PFSK-1 (cell line): ENCODE results near the gene L3MBTL2.

Experiments used
- FOXP2 ChIP-seq: optimal IDR thresholded peaks from 2 replicates; pipeline ENCODE3; 2011; ENCODE audit warnings: borderline replicate concordance, control low read depth, inconsistent platforms; ENCODE audit not compliant: insufficient read depth; ENCODE audit errors: extremely low read length, extremely low read depth
- POLR2AphosphoS5 ChIP-seq: IDR thresholded peaks from 2 replicates; pipeline ENCODE4 v1.6.1; 2012; ENCODE audit warnings: low read depth, mild to moderate bottlenecking, control low read depth, low read length, moderate library complexity
- SIN3A ChIP-seq: IDR thresholded peaks from 2 replicates; pipeline ENCODE4 v1.6.1; 2012; ENCODE audit warnings: mild to moderate bottlenecking, low read length, moderate library complexity, borderline replicate concordance; ENCODE audit not compliant: insufficient read depth
- TAF1 ChIP-seq: IDR thresholded peaks from 2 replicates; pipeline ENCODE4 v1.6.1; 2012; ENCODE audit warnings: low read length, control low read depth, borderline replicate concordance; ENCODE audit not compliant: insufficient read depth
- TF ChIP-seq, protein P1 (sequence below), 2 experiments: IDR thresholded peaks; 2 replicates each; pipeline versions ENCODE4 v1.6.1 to v1.8.0; 2011 to 2012; ENCODE audit warnings: low read depth in 2 of 2, low read length in 2 of 2, control low read depth in 1 of 2, inconsistent platforms in 1 of 2, mild to moderate bottlenecking in 1 of 2, moderate library complexity in 1 of 2; ENCODE audit not compliant: insufficient read depth in 1 of 2

Gene L3MBTL2

DNA sequence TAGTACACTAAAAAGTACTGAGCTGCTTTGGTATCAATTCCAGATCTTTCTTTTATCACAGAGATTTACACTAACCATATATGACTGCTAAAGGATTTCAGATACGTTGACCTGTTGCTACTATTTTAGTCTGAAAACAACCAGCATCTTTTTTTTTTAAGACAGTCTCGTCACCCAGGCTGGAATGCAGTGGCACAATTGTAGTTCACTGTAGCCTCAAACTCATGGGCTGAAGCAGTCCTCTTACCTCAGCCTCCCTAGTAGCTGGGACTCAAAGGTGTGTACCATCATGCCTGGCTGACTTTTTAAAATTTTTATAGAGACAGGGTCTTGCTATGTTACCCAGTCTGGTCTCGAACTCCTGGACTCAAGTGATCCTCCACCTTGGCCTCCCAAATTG lies 24.2 kb upstream of the L3MBTL2 start:
- TF ChIP-seq SIN3A (no peak), FOXP2 (no peak), POLR2AphosphoS5 (no peak), TAF1 (no peak)
- TF ChIP-seq, protein P1, sequence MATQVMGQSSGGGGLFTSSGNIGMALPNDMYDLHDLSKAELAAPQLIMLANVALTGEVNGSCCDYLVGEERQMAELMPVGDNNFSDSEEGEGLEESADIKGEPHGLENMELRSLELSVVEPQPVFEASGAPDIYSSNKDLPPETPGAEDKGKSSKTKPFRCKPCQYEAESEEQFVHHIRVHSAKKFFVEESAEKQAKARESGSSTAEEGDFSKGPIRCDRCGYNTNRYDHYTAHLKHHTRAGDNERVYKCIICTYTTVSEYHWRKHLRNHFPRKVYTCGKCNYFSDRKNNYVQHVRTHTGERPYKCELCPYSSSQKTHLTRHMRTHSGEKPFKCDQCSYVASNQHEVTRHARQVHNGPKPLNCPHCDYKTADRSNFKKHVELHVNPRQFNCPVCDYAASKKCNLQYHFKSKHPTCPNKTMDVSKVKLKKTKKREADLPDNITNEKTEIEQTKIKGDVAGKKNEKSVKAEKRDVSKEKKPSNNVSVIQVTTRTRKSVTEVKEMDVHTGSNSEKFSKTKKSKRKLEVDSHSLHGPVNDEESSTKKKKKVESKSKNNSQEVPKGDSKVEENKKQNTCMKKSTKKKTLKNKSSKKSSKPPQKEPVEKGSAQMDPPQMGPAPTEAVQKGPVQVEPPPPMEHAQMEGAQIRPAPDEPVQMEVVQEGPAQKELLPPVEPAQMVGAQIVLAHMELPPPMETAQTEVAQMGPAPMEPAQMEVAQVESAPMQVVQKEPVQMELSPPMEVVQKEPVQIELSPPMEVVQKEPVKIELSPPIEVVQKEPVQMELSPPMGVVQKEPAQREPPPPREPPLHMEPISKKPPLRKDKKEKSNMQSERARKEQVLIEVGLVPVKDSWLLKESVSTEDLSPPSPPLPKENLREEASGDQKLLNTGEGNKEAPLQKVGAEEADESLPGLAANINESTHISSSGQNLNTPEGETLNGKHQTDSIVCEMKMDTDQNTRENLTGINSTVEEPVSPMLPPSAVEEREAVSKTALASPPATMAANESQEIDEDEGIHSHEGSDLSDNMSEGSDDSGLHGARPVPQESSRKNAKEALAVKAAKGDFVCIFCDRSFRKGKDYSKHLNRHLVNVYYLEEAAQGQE (IDR thresholded peaks at IDR 0.05; ENCODE audit: insufficient read depth in 1 of 2, low read depth in 2 of 2, low read length in 2 of 2): no peak

DNA sequence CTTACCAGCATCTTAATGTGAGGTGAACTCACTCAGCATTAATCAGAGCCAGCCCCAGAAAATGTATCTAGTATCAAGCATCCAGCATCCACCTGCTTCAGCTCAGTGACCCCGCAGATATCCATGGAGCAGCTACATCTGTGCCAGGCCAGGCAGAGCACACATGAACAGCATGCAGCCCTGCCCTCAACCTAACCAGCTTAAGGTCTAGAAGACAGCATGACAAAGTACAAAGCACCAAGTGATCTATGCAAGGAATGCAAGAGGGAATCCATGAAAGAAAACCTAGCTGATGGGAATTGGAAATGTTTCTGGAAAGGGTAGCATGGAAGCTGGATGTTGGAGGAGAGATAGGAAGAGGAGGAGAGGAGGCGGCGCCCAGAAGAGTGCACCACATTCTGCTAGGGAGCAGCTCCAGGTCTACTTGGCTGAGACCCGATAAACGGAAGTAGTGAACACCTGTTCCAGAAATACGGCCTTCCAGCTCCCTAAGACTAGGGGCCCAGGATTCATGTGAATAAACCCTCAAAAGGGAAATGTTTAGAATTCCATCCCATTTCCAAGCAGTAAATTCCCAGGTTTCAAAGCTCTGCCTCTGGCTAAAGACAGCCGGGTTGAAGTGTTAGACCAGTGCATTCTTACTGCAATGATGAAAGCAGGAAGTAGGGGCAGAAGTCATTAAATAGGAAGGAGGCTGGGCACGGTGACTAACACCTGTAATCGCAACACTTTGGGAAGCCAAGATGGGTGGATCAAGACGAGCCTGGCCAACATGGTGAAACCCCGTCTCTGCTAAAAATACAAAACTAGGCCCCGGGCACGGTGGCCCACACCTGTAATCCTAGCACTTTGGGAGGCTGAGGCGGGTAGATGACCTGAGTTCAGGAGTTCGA lies 23.5 kb upstream of the L3MBTL2 start:
- TF ChIP-seq SIN3A (no peak), FOXP2 (no peak), POLR2AphosphoS5 (no peak), TAF1 (no peak)
- TF ChIP-seq, protein P1 (IDR thresholded peaks at IDR 0.05; ENCODE audit: insufficient read depth in 1 of 2, low read depth in 2 of 2, low read length in 2 of 2): no peak

DNA sequence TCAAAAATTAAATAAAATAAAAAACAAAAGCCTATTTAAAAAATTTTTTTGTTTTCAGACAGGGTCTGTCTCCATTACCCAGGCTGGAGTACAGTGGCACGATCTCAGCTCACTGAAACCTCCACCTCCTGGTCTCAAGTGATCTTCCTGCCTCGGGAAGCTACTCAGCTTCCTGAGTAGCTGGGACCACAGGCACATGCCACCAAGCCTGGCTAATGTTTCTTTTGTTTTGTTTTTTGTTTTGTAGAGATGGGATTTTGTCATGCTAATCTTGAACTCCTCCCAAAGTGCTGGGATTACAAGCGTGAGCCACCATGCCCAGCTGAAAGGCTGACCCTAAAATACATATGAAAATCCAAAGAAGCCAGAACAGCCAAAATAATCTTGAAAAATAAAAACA lies 20.4 kb upstream of the L3MBTL2 start:
- no peak for TF ChIP-seq SIN3A
- TF ChIP-seq FOXP2: no peak
- no peak for TF ChIP-seq TAF1
- TF ChIP-seq POLR2AphosphoS5: no peak

DNA sequence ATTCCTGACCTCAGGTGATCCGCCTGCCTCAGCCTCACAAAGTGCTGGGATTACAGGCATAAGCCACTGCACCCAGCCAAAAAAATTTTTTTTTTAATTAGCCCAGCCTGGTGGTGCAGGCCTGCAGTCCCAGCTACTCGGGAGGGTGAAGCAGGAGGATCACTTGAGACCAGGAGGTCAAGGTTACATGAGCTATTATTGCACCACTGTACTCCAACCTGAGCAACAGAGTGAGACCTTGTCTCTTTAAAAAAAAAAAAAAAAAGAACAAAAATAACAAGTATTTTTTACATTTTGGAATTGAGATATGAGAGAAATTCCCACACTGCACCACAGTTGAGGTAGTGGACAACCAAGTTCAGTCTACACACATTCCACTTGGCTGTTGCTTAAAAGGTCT lies 13.6 kb upstream of the L3MBTL2 start:
- no peak for TF ChIP-seq FOXP2

DNA sequence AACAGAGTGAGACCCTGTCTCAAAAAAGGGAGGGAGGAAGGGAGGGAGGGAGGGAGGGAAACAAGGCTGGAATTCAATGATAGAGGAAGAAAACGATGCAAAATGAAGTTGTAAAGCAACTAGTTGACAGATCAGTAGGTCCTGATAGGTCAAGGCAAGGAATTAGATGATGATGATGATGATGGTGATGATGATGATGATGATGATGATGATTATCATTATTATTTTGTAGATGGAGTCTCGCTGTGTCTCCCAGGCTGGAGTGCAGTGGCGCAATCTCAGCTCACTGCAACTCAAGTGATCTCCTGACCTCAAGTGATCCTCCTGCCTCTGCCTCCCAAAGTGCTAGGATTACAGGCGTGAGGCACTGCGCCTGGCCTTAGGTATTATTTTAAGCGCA lies 11.3 kb upstream of the L3MBTL2 start:
- TF ChIP-seq SIN3A (no peak), FOXP2 (no peak), POLR2AphosphoS5 (no peak), TAF1 (no peak)
- TF ChIP-seq, protein P1 (IDR thresholded peaks at IDR 0.05; ENCODE audit: insufficient read depth in 1 of 2, low read depth in 2 of 2, low read length in 2 of 2): no peak
